HCT116 (cell line): ENCODE data around the gene CTIF.

Experiments
- CEBPB ChIP-seq: IDR thresholded peaks from 2 replicates; pipeline ENCODE4 v1.6.1; 2012; ENCODE audit warnings: low read depth
- EZH2 ChIP-seq: fragments of 200-600 bp; sonication (generic); IDR thresholded peaks from 2 replicates; pipeline ENCODE4 v1.6.1; 2017; ENCODE audit warnings: antibody characterized with exemption, mixed run types
- EZH2phosphoT487 ChIP-seq: fragments of 200-600 bp; IDR thresholded peaks from 2 replicates; pipeline ENCODE4 v1.6.1; 2018; ENCODE audit warnings: antibody characterized with exemption, borderline replicate concordance
- JUND ChIP-seq: IDR thresholded peaks from 2 replicates; pipeline ENCODE4 v1.6.1; 2012
- POLR2AphosphoS5 ChIP-seq: IDR thresholded peaks from 2 replicates; pipeline ENCODE4 v1.6.1; 2011; ENCODE audit warnings: mild to moderate bottlenecking, low read depth, low read length, moderate library complexity
- SIN3A ChIP-seq: IDR thresholded peaks from 2 replicates; pipeline ENCODE4 v1.6.1; 2012; ENCODE audit warnings: low read depth
- TCF7L2 ChIP-seq: IDR thresholded peaks from 2 replicates; pipeline ENCODE4 v1.7.0; 2011; ENCODE audit warnings: borderline replicate concordance, inconsistent platforms; ENCODE audit not compliant: insufficient read depth, insufficient read length; ENCODE audit errors: extremely low read depth
- YY1 ChIP-seq: IDR thresholded peaks from 2 replicates; pipeline ENCODE4 v1.6.1; 2011; ENCODE audit warnings: low read length, low read depth, moderate library complexity, mild to moderate bottlenecking; ENCODE audit not compliant: insufficient replicate concordance; ENCODE audit errors: extremely low read depth
- ZNF274 ChIP-seq: fragments of 200-500 bp; sonication (Bioruptor generic); IDR thresholded peaks from 2 replicates; pipeline ENCODE4 v1.6.1; 2014; ENCODE audit warnings: mild to moderate bottlenecking, low read depth, low read length, inconsistent platforms
- TF ChIP-seq, protein P1 (sequence below): IDR thresholded peaks from 2 replicates; pipeline ENCODE4 v1.6.1; 2012; ENCODE audit warnings: low read depth
- TF ChIP-seq, protein P2 (sequence below): IDR thresholded peaks from 2 replicates; pipeline ENCODE4 v1.6.1; 2012
- TF ChIP-seq, protein P3 (sequence below), 3 experiments: fragments of 200-600 bp in 1 of 3; sonication (generic) in 1 of 3; IDR thresholded peaks in 2 of 3; conservative IDR thresholded peaks in 1 of 3; 2 replicates each; pipeline ENCODE4 v1.5.1; 2012 to 2017; ENCODE audit warnings: low read depth in 2 of 3, low read length in 2 of 3, antibody characterized with exemption in 1 of 3, borderline replicate concordance in 1 of 3, control low read depth in 1 of 3, mild to moderate bottlenecking in 1 of 3, mixed read lengths in 1 of 3, mixed run types in 1 of 3, moderate library complexity in 1 of 3; ENCODE audit not compliant: insufficient read depth in 1 of 3

DNA sequence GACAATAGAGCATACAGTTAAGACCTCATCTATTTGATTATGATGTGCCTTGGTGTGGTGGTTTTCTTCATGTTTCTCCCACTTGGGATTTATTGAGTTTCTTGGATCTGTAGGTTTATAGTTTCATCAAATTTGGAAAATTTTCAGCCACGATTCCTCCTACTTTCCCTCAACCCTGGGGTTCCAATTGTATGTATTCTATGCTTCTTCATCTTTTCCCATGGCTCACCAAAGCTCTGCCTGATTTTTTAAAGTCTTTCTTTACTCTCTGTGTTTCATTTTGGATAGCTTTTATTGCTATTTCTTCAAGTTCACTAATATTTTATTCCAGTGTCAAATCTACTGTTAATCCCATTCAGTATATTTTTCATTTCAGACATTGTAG is 132.7 kb downstream of the CTIF start:
- TF ChIP-seq YY1 (no peak), SIN3A (no peak), CEBPB (no peak), ZNF274 (no peak), POLR2AphosphoS5 (no peak), TCF7L2 (no peak), JUND (no peak), EZH2 (no peak), EZH2phosphoT487 (no peak)
- TF ChIP-seq, protein P1, sequence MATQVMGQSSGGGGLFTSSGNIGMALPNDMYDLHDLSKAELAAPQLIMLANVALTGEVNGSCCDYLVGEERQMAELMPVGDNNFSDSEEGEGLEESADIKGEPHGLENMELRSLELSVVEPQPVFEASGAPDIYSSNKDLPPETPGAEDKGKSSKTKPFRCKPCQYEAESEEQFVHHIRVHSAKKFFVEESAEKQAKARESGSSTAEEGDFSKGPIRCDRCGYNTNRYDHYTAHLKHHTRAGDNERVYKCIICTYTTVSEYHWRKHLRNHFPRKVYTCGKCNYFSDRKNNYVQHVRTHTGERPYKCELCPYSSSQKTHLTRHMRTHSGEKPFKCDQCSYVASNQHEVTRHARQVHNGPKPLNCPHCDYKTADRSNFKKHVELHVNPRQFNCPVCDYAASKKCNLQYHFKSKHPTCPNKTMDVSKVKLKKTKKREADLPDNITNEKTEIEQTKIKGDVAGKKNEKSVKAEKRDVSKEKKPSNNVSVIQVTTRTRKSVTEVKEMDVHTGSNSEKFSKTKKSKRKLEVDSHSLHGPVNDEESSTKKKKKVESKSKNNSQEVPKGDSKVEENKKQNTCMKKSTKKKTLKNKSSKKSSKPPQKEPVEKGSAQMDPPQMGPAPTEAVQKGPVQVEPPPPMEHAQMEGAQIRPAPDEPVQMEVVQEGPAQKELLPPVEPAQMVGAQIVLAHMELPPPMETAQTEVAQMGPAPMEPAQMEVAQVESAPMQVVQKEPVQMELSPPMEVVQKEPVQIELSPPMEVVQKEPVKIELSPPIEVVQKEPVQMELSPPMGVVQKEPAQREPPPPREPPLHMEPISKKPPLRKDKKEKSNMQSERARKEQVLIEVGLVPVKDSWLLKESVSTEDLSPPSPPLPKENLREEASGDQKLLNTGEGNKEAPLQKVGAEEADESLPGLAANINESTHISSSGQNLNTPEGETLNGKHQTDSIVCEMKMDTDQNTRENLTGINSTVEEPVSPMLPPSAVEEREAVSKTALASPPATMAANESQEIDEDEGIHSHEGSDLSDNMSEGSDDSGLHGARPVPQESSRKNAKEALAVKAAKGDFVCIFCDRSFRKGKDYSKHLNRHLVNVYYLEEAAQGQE = no peak
- TF ChIP-seq, protein P2, sequence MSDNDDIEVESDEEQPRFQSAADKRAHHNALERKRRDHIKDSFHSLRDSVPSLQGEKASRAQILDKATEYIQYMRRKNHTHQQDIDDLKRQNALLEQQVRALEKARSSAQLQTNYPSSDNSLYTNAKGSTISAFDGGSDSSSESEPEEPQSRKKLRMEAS = no peak
- TF ChIP-seq, protein P3, sequence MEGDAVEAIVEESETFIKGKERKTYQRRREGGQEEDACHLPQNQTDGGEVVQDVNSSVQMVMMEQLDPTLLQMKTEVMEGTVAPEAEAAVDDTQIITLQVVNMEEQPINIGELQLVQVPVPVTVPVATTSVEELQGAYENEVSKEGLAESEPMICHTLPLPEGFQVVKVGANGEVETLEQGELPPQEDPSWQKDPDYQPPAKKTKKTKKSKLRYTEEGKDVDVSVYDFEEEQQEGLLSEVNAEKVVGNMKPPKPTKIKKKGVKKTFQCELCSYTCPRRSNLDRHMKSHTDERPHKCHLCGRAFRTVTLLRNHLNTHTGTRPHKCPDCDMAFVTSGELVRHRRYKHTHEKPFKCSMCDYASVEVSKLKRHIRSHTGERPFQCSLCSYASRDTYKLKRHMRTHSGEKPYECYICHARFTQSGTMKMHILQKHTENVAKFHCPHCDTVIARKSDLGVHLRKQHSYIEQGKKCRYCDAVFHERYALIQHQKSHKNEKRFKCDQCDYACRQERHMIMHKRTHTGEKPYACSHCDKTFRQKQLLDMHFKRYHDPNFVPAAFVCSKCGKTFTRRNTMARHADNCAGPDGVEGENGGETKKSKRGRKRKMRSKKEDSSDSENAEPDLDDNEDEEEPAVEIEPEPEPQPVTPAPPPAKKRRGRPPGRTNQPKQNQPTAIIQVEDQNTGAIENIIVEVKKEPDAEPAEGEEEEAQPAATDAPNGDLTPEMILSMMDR (IDR thresholded peaks at IDR 0.05 in 2 of 3, conservative IDR thresholded peaks at IDR 0.05 in 1 of 3; ENCODE audit: borderline replicate concordance in 1 of 3, insufficient read depth in 1 of 3, low read depth in 2 of 3, low read length in 2 of 3) = no peak
